Calu3 (cell line): ENCODE results near the gene NLGN2. TPM values are rescaled to one million over a fixed set of nuclear protein-coding genes. Genes with fewer than 3 reads are reported as not detected.
A peak's percentile ranks its signal among the peaks of the same experiment; 100 is the strongest.

ENCODE experiments used
- BruUV-seq: library from RNA; stranded (reverse); fragments of 400-500 nt; replicated peaks from 2 replicates; lab custom pipeline; 2021; lab: Mats Ljungman, UMichigan
- CTCF ChIA-PET: fragments of 300-600 bp; sonication (Branson Sonifier 250); formaldehyde crosslinking; loops from one replicate; lab custom pipeline; 2022; ENCODE audit warnings: antibody characterized with exemption; lab: Charles Lee
- DNase-seq: peaks from one replicate; pipeline ENCODE4 v3.0.0; 2022
- H3K27ac Mint-ChIP-seq: one replicate; pipeline ENCODE4 v1.8.0; 2022; ENCODE audit warnings: mixed read lengths; ENCODE audit not compliant: unreplicated experiment
- H3K27me3 Mint-ChIP-seq: one replicate; pipeline ENCODE4 v1.8.0; 2022; ENCODE audit warnings: mixed read lengths; ENCODE audit not compliant: unreplicated experiment
- H3K36me3 Mint-ChIP-seq: one replicate; pipeline ENCODE4 v1.8.0; 2022; ENCODE audit warnings: mild to moderate bottlenecking, moderate library complexity, mixed read lengths; ENCODE audit not compliant: insufficient read depth, unreplicated experiment
- H3K4me1 Mint-ChIP-seq: one replicate; pipeline ENCODE4 v1.8.0; 2022; ENCODE audit warnings: mild to moderate bottlenecking, low read depth, mixed read lengths; ENCODE audit not compliant: unreplicated experiment
- H3K4me3 Mint-ChIP-seq: one replicate; pipeline ENCODE4 v1.8.0; 2022; ENCODE audit warnings: mild to moderate bottlenecking, low read depth, moderate library complexity, mixed read lengths; ENCODE audit not compliant: unreplicated experiment
- H3K9me3 Mint-ChIP-seq: one replicate; pipeline ENCODE4 v1.8.0; 2022; ENCODE audit warnings: low read depth, mixed read lengths; ENCODE audit not compliant: unreplicated experiment
- CTCF ChIP-seq: fragments of 200-600 bp; IDR thresholded peaks from one replicate; pipeline ENCODE4 v1.8.0; 2022; ENCODE audit warnings: antibody characterized with exemption; ENCODE audit not compliant: unreplicated experiment
- intact Hi-C: fragments of 100-400 bp; cut with micrococcal nuclease; formaldehyde crosslinking; loops from one replicate; pipeline ENCODE4 v1.10.0; 2022; ENCODE audit not compliant: unreplicated experiment
- total RNA-seq: library from RNA; stranded (reverse); gene quantifications from 2 replicates; pipeline ENCODE4 v1.2.3, GENCODE V29; 2022

Gene NLGN2
- total RNA-seq, 1 experiment from 2014 or later = 13.9 TPM

DNA sequence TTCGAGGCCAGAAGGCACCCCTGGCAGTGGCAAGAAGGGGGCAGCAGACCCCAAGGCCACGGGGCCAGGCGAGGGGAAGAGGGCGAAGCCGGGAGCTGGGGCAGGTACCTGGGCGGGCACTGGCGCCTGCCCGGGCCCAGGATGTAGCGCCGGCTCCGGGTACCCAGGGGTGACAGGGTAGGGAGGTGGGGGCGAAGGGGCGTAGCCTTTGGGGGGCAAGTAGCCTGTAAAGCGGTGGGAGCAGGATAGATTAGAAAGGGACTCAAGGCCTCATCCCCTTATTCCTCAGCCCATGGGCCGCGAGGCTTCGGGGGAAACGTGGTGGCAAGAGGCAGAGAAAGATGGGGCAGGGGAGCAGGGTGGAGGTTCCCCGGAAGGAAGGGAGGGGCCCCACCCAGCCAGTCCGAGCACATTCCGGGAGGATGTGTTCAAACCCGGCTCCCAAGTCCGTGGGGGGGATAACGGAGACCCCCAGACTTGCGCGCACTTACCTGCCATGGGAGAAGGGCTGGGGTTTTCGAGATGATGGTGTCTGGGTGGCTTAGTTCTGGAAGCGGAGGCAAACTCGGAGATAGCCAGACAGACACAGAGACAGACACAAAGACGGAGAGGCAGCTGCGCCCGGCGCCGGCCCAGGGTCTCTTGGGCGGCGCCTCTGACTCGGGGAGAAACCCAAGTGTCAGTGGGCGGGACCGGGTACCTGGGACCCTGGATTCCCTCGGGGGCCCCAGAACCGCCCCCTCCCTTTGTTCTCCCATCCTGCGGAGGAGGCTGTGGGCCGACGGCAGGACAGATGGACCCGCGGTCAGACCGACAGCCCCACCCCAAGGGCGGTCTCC is 13.8 kb upstream of the NLGN2 start:
- Mint-ChIP-seq H3K36me3 (peaks cover 20% of the 10 kb centered on the region), H3K27ac (no peak overlapping the region), H3K4me3 (peak overlapping the region; percentile 82), H3K4me1 (peaks cover 8% of the 10 kb centered on the region), H3K9me3 (no peaks in the 10 kb centered on the region), H3K27me3 (no peaks in the 10 kb centered on the region)
- peak; percentile 28 for DNase-seq
- TF ChIP-seq CTCF = no peak
- intact Hi-C loops = no loop called here
- TSS peak; percentile 26 for BruUV-seq
- CTCF ChIA-PET = interaction anchor here (0.6 to 1.4 kb wide), 3 partner anchors 10 to 38 kb away, joined by 3 to 6 read pairs (median 3); partner anchors contain the start of gene TMEM256

- H3K27me3 Mint-ChIP-seq = no peaks in the 10 kb centered on the region
- peaks cover 20% of the 10 kb centered on the region for H3K36me3 Mint-ChIP-seq
- no peaks in the 10 kb centered on the region for H3K9me3 Mint-ChIP-seq
- BruUV-seq = no TSS peak
- CTCF ChIA-PET = interaction anchor here (0.6 to 1.4 kb wide), 4 partner anchors 9 to 136 kb away, joined by 3 to 6 read pairs (median 4); partner anchors contain the start of gene TMEM256
- peaks cover 8% of the 10 kb centered on the region for H3K4me1 Mint-ChIP-seq
- DNase-seq = peak; percentile 86
- peak; percentile 35 for TF ChIP-seq CTCF
- H3K4me3 Mint-ChIP-seq = peak within 1 kb of the TSS; percentile 82
- intact Hi-C loops = no loop called here
- H3K27ac Mint-ChIP-seq = peak within 1 kb of the TSS; percentile 35
Measured at GRCh38 chr17:7394452-7395191, 13.0 kb upstream of the NLGN2 start, which contains the start of gene PLSCR3. Gene PLSCR3, minus strand, starts transcription at chr17:7394525. Its CDS starts 415 bp downstream, at chr17:7394110.

GRCh38 chr17:7396147-7396546 is 11.5 kb upstream of the NLGN2 start:
- Mint-ChIP-seq H3K27ac (no peak overlapping the region), H3K27me3 (no peaks in the 10 kb centered on the region), H3K4me3 (no peak overlapping the region), H3K4me1 (peaks cover 8% of the 10 kb centered on the region), H3K9me3 (no peaks in the 10 kb centered on the region), H3K36me3 (peaks cover 24% of the 10 kb centered on the region)
- intact Hi-C loops = no loop called here
- TF ChIP-seq CTCF = no peak
- CTCF ChIA-PET = no interaction called here
- no TSS peak for BruUV-seq
- no peak for DNase-seq

DNA sequence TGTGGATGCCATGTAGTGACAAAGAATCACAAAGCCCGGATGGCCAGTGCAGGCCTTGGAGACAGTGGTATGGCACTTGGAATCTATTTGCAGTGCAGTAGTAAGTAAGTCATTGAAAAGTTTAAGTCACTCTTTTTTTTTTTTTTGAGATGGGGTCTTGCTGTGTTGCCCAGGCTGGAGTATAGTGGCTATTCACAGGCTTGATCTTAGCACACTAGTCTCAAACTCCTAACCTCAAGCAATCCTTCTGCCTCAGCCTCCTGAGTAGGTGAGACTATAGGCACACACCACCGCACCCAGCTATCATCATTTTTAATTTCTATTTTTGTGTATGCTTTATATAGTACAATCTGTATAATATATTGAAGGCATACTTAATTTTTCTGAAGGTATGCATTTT is 9.0 kb upstream of the NLGN2 start:
- Mint-ChIP-seq H3K27me3 (no peaks in the 10 kb centered on the region), H3K4me3 (no peak overlapping the region), H3K36me3 (peaks cover 29% of the 10 kb centered on the region), H3K9me3 (no peaks in the 10 kb centered on the region), H3K4me1 (peaks cover 8% of the 10 kb centered on the region), H3K27ac (no peak overlapping the region)
- CTCF ChIA-PET = no interaction called here
- no peak for DNase-seq
- BruUV-seq = no TSS peak
- intact Hi-C loops = no loop called here
- TF ChIP-seq CTCF = no peak
